Coronary artery (tissue), 2 donors: ENCODE data around the gene CFAP91.
A peak's percentile ranks its signal among the peaks of the same experiment; 100 is the strongest.
"Not testable (repeated sequence)": the region's sequence is repeated elsewhere in the genome, so short reads cannot be mapped to it uniquely, and the experiment has no call there.

ENCODE experiments used
- DNase-seq: peaks from one replicate; pipeline ENCODE4 v3.0.0-alpha.2; 2017; ENCODE audit warnings: low spot score
- H3K27ac ChIP-seq, 2 donors: fragments of 200-600 bp; sonication (generic); one replicate each; pipeline ENCODE4 v1.5.1; 2016 to 2019
- H3K4me3 ChIP-seq: fragments of 200-600 bp; sonication (generic); 2 replicates; pipeline ENCODE4 v1.5.1; 2016; ENCODE audit warnings: mild to moderate bottlenecking, moderate library complexity
- TF ChIP-seq, protein P1 (sequence below): fragments of 200-600 bp; sonication (generic); IDR thresholded peaks from one replicate; pipeline ENCODE4 v1.5.1; 2019; ENCODE audit warnings: antibody characterized with exemption

Gene CFAP91

DNA sequence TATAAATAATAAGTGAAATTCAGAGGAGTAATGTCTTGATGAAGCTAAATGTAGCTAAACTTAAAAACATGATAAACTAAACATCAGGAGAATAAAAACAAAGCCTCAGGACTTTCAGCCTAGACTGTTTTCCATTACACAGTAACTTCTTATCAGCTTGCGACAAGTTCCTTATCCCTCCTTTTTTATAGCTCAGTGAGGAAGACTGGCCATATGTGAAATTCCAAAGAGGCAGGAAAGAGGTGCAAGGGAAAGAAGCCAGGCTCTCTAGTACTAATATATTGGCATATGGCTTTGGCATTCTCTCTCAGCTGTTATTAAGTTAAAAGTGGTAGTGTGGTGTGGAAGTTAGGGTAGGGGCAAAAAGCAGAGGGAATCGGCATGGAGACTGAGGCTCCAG, 30.0 kb upstream of the CFAP91 start:
- Histone ChIP-seq H3K4me3 (no peak overlapping the region), H3K27ac (peak overlapping the region in 1 of 2 donors; percentile 17)
- TF ChIP-seq, protein P1, sequence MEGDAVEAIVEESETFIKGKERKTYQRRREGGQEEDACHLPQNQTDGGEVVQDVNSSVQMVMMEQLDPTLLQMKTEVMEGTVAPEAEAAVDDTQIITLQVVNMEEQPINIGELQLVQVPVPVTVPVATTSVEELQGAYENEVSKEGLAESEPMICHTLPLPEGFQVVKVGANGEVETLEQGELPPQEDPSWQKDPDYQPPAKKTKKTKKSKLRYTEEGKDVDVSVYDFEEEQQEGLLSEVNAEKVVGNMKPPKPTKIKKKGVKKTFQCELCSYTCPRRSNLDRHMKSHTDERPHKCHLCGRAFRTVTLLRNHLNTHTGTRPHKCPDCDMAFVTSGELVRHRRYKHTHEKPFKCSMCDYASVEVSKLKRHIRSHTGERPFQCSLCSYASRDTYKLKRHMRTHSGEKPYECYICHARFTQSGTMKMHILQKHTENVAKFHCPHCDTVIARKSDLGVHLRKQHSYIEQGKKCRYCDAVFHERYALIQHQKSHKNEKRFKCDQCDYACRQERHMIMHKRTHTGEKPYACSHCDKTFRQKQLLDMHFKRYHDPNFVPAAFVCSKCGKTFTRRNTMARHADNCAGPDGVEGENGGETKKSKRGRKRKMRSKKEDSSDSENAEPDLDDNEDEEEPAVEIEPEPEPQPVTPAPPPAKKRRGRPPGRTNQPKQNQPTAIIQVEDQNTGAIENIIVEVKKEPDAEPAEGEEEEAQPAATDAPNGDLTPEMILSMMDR: no peak
- no peak for DNase-seq

GRCh38 chr3:119673875-119674274, 28.9 kb upstream of the CFAP91 start:
- no peak for DNase-seq
- Histone ChIP-seq H3K4me3 (no peak overlapping the region), H3K27ac (peak overlapping the region in 1 of 2 donors; percentile 39)
- TF ChIP-seq, protein P1: no peak

DNA sequence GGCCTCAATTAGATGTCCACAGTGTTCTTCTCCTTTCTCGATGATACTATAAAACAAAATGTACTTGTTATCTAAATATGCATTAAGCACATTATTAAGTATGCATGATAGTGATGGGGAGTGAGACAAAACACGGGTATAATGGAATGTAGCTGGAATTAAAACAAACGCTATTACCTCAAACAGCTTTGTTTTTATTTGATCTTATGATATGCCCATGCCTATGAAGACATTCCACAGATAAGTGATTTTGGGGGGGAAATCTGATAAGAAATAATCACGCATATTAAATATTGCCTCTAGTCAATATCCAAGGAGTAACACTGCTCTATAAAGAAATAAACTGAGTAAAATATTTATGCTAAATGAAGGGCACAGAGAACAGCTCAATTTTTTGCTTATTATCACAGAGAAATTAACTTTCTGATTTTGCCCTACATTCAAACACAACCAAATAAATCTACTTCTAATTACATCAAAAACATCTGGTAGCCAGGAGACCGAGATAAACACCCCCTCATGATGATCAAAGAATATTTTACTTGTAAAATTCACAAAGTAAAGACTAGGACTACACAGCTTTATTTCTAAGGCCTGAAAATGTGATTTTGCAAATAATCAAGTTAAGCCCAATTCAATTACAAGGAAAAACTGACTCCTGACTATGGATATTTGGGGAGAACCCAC, 27.5 kb upstream of the CFAP91 start:
- H3K27ac ChIP-seq: peak overlapping the region in 1 of 2 donors; percentile 98
- DNase-seq: no peak
- H3K4me3 ChIP-seq: peak overlapping the region; percentile 82
- TF ChIP-seq, protein P1: no peak

DNA sequence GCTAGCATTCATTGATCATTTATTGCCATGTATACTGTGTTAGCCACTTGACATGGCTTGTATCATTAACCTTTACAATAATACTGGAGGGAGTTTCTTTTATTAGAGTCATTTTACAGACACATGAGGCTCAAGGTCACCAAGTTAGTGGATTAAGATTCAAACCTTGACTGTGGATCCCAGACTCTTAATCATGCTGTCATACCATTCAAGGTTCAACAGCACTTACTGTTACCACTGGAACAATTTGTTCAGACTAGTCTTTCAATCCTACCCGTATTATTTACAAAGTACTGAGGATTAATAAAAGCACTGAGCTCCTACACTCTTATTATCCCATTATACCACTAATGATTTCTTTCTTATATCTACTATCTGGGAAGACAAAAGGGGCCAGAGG, 26.8 kb upstream of the CFAP91 start:
- TF ChIP-seq, protein P1: no peak
- no peak for DNase-seq
- peak overlapping the region; percentile 82 for H3K4me3 ChIP-seq
- peak overlapping the region in 1 of 2 donors; percentile 98 for H3K27ac ChIP-seq

DNA sequence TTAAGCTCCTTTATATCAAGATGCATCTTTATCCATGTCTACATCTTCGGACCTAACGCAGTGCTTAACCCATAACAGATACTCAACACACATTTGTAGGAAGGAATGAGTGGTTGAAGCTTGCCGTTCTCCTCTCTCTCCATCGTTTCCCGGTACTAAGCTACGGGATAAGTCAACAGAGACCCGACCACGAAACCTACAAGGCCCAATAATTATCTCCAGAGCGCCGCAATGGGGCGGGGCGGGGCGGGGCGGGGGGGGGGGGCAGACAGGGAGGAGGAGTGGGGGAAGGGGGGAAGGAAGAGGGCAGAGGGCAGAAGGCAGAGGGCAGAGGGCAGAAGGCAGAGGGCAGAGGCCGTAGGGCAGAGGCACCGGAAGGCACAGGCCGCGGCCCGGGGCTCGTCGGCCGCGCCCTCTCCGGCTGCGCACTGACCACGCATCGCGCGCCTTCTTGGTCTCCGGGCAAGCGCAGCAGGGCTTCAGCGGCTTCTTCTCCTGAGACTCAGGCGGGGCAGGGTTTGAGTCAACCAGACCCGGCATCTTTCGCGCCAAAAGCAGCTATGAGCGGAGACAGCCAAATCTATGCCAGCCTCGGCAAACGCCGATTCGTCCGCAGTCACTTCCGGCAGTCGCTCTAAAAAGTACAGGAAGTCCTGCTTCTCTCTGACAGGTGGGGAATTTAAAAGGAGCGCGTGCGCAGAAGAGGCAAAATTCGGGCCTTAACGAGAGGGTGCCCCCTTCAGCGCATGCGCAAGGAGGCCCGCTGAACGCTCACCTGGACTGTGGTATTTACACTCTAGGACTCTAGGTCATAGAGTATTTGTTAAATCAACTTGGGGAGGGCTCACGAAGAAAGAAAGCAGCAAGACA, 25.8 kb upstream of the CFAP91 start, which contains the start of gene COX17:
COX17 (minus strand) TSS at position 636 of the 870 bp plus-strand sequence; CDS start at position 540, 96 bp downstream.
- DNase-seq: peak; percentile 95
- Histone ChIP-seq H3K27ac (peak within 1 kb of the TSS; percentile 90 to 98), H3K4me3 (peak within 1 kb of the TSS; percentile 82)
- TF ChIP-seq, protein P1: no peak

GRCh38 chr3:119677641-119677934, 25.2 kb upstream of the CFAP91 start:
- Histone ChIP-seq H3K27ac (peak overlapping the region; percentile 90 to 98), H3K4me3 (peak overlapping the region; percentile 82)
- no peak for DNase-seq
- TF ChIP-seq, protein P1: no peak

GRCh38 chr3:119678209-119678608, 24.6 kb upstream of the CFAP91 start:
- not testable (repeated sequence) for H3K27ac ChIP-seq, DNase-seq, H3K4me3 ChIP-seq
